DMS153 (cell line): ENCODE measurements around the gene MCIDAS.

Experiments used
- DNase-seq: peaks from one replicate; lab custom pipeline; 2025; lab: John Stamatoyannopoulos, UW

Gene MCIDAS

GRCh38 chr5:55222092-55222984 is 4.8 kb downstream of the MCIDAS start:
- no peak for DNase-seq

- DNase-seq = no peak
Measured at GRCh38 chr5:55220433-55221185, 6.5 kb downstream of the MCIDAS start.

- no peak for DNase-seq
Measured at GRCh38 chr5:55219770-55220169, 7.3 kb downstream of the MCIDAS start.

GRCh38 chr5:55218967-55219366 is 8.1 kb downstream of the MCIDAS start:
- peak; percentile 86 for DNase-seq

GRCh38 chr5:55211184-55211874 is 15.8 kb downstream of the MCIDAS start:
- DNase-seq = no peak

- no peak for DNase-seq
Measured at GRCh38 chr5:55205001-55205400, 22.1 kb downstream of the MCIDAS start.

GRCh38 chr5:55191165-55191564 is 36.0 kb downstream of the MCIDAS start:
- DNase-seq = no peak

GRCh38 chr5:55188656-55189540 is 38.2 kb downstream of the MCIDAS start:
- DNase-seq = peak; percentile 32

GRCh38 chr5:55187370-55187769 is 39.7 kb downstream of the MCIDAS start:
- peak; percentile 4 for DNase-seq

- DNase-seq = no peak
Measured at GRCh38 chr5:55180016-55180415, 47.1 kb downstream of the MCIDAS start.

GRCh38 chr5:55177078-55177477 is 50.0 kb downstream of the MCIDAS start:
- DNase-seq = no peak

- peak; percentile 32 for DNase-seq
Measured at GRCh38 chr5:55176176-55176818, 50.8 kb downstream of the MCIDAS start.

GRCh38 chr5:55175781-55176175 is 51.3 kb downstream of the MCIDAS start:
- DNase-seq = no peak

GRCh38 chr5:55173687-55174230 is 53.4 kb downstream of the MCIDAS start:
- no peak for DNase-seq

GRCh38 chr5:55172937-55173686 is 54.0 kb downstream of the MCIDAS start, which contains the start of gene CDC20B:
CDC20B (minus strand) TSS chr5:55173177; CDS start chr5:55173000, 177 bp downstream.
- DNase-seq = no peak

- peak; percentile 67 for DNase-seq
Measured at GRCh38 chr5:55172051-55172899, 54.8 kb downstream of the MCIDAS start.

- no peak for DNase-seq
Measured at GRCh38 chr5:55171471-55171870, 55.6 kb downstream of the MCIDAS start.
